H1 (cell line): ENCODE data around the gene SUSD6. TPM values are rescaled to one million over a fixed set of nuclear protein-coding genes. Genes with fewer than 3 reads are reported as not detected.
A peak's percentile ranks its signal among the peaks of the same experiment; 100 is the strongest.

Experiments used
- CTCF ChIA-PET: fragments of 300-600 bp; sonication (Branson Sonifier 250); formaldehyde crosslinking; loops from one replicate; lab custom pipeline; 2021; ENCODE audit not compliant: partially characterized antibody; lab: Charles Lee
- POLR2A ChIA-PET: fragments of 300-600 bp; sonication (Branson Sonifier 250); formaldehyde crosslinking; loops from one replicate; lab custom pipeline; 2021; ENCODE audit warnings: inconsistent platforms; ENCODE audit not compliant: partially characterized antibody; lab: Charles Lee
- DNase-seq, 2 experiments: peaks; one replicate each; pipeline versions ENCODE4 v3.0.0 to v3.0.0-alpha.2; 2010 to 2022; ENCODE audit warnings: low spot score in 2 of 2, low read depth in 1 of 2, mixed read lengths in 1 of 2
- FAIRE-seq: peaks from 2 replicates; lab custom pipeline; 2011; peaks lifted over from hg19 to GRCh38; lab: Jason Lieb, UNC
- H2AFZ ChIP-seq: 2 replicates; pipeline ENCODE4 v1.8.1; 2012; ENCODE audit warnings: low read length, inconsistent platforms
- H2AK5ac ChIP-seq: 2 replicates; pipeline ENCODE4 v1.6.1; 2013; ENCODE audit warnings: low read depth, low read length
- H2BK120ac ChIP-seq: replicated peaks from 2 replicates; pipeline ENCODE3; 2013; ENCODE audit warnings: low read depth, low read length, inconsistent platforms
- H2BK12ac ChIP-seq: 2 replicates; pipeline ENCODE4 v1.6.1; 2013; ENCODE audit warnings: low read depth, low read length
- H2BK15ac ChIP-seq: 2 replicates; pipeline ENCODE4 v1.6.1; 2013; ENCODE audit warnings: low read length
- H2BK20ac ChIP-seq: 2 replicates; pipeline ENCODE4 v1.6.1; 2013; ENCODE audit warnings: low read length
- H2BK5ac ChIP-seq: 2 replicates; pipeline ENCODE4 v1.6.1; 2013; ENCODE audit warnings: low read depth, low read length
- H3K14ac ChIP-seq: 2 replicates; pipeline ENCODE4 v1.6.1; 2013; ENCODE audit warnings: inconsistent platforms; ENCODE audit not compliant: insufficient read length
- H3K18ac ChIP-seq: 2 replicates; pipeline ENCODE4 v1.6.1; 2013; ENCODE audit warnings: low read length; ENCODE audit errors: extremely low read depth
- H3K23ac ChIP-seq: 2 replicates; pipeline ENCODE4 v1.6.1; 2013; ENCODE audit warnings: inconsistent platforms; ENCODE audit not compliant: insufficient read length
- H3K23me2 ChIP-seq: 2 replicates; pipeline ENCODE4 v1.6.1; 2013; ENCODE audit warnings: low read depth, low read length
- H3K27ac ChIP-seq: 2 replicates; pipeline ENCODE4 v1.6.1; 2011; ENCODE audit warnings: low read depth, low read length, inconsistent platforms
- H3K27me3 ChIP-seq, 4 experiments: replicated peaks in 1 of 4; 1 replicate in 1 of 4; 2 replicates in 3 of 4; pipeline versions ENCODE4 v1.6.1 to v1.8.1; 2011 to 2013; ENCODE audit warnings: low read length in 3 of 4, mild to moderate bottlenecking in 3 of 4, inconsistent platforms in 2 of 4, mixed read lengths in 2 of 4, moderate library complexity in 1 of 4; ENCODE audit not compliant: control insufficient read depth in 3 of 4, insufficient read depth in 3 of 4; ENCODE audit errors: extremely low read depth in 1 of 4
- H3K36me3 ChIP-seq, 4 experiments: 2 replicates each; pipeline versions ENCODE4 v1.6.1 to v1.8.1; 2011 to 2013; ENCODE audit warnings: mild to moderate bottlenecking in 4 of 4, low read length in 3 of 4, moderate library complexity in 2 of 4, control low read depth in 1 of 4, inconsistent platforms in 1 of 4; ENCODE audit not compliant: insufficient read depth in 4 of 4, control insufficient read depth in 2 of 4
- H3K4ac ChIP-seq: replicated peaks from 2 replicates; pipeline ENCODE3; 2013; ENCODE audit warnings: low read length, low read depth, mixed read lengths, inconsistent platforms; ENCODE audit not compliant: insufficient read length
- H3K4me1 ChIP-seq, 4 experiments: replicated peaks in 1 of 4; 1 replicate in 1 of 4; 2 replicates in 3 of 4; pipeline versions ENCODE4 v1.6.1 to v1.8.1; 2011 to 2013; ENCODE audit warnings: low read length in 3 of 4, inconsistent platforms in 2 of 4, mixed read lengths in 1 of 4; ENCODE audit not compliant: insufficient read depth in 4 of 4, control insufficient read depth in 3 of 4
- H3K4me2 ChIP-seq, 2 experiments: 2 replicates each; pipeline versions ENCODE4 v1.6.1 to v1.8.1; 2011 to 2013; ENCODE audit warnings: low read depth in 2 of 2, low read length in 2 of 2, control low read depth in 1 of 2, inconsistent platforms in 1 of 2, mild to moderate bottlenecking in 1 of 2; ENCODE audit not compliant: insufficient read depth in 1 of 2
- H3K4me3 ChIP-seq, 4 experiments: fragments of 200-600, 300-600 bp in 1 of 4; sonication (generic), shearing (Covaris generic), sonication (Bioruptor Twin) in 1 of 4; 2 replicates each; pipeline versions ENCODE4 v1.5.1 to v1.8.1; 2011 to 2016; ENCODE audit warnings: low read length in 4 of 4, low read depth in 3 of 4, control low read depth in 2 of 4, inconsistent platforms in 2 of 4, mild to moderate bottlenecking in 2 of 4, mixed read lengths in 1 of 4, moderate library complexity in 1 of 4; ENCODE audit not compliant: insufficient read depth in 2 of 4; ENCODE audit errors: extremely low read depth in 1 of 4
- H3K56ac ChIP-seq: replicated peaks from 2 replicates; pipeline ENCODE3; 2013; ENCODE audit warnings: low read depth, mild to moderate bottlenecking, mixed read lengths, low read length, inconsistent platforms; ENCODE audit not compliant: insufficient read length
- H3K79me1 ChIP-seq: 2 replicates; pipeline ENCODE4 v1.6.1; 2013; ENCODE audit warnings: low read depth, low read length, control low read depth
- H3K79me2 ChIP-seq, 2 experiments: 2 replicates each; pipeline versions ENCODE4 v1.6.1 to v1.8.1; 2012 to 2013; ENCODE audit warnings: low read length in 2 of 2, mild to moderate bottlenecking in 2 of 2, inconsistent platforms in 1 of 2; ENCODE audit not compliant: insufficient read depth in 2 of 2, control insufficient read depth in 1 of 2
- H3K9ac ChIP-seq, 4 experiments: replicated peaks in 1 of 4; 1 replicate in 1 of 4; 2 replicates in 3 of 4; pipeline versions ENCODE4 v1.6.1 to v1.8.1; 2011 to 2013; ENCODE audit warnings: low read depth in 3 of 4, low read length in 3 of 4, control low read depth in 2 of 4, mild to moderate bottlenecking in 2 of 4, moderate library complexity in 2 of 4, inconsistent platforms in 1 of 4; ENCODE audit errors: extremely low read depth in 1 of 4
- H3K9me3 ChIP-seq, 2 experiments: 2 replicates each; pipeline versions ENCODE4 v1.6.1 to v1.8.1; 2012 to 2013; ENCODE audit warnings: mild to moderate bottlenecking in 2 of 2, moderate library complexity in 2 of 2, control low read depth in 1 of 2, inconsistent platforms in 1 of 2, low read depth in 1 of 2, low read length in 1 of 2, mixed read lengths in 1 of 2; ENCODE audit not compliant: insufficient read depth in 2 of 2
- H4K20me1 ChIP-seq, 2 experiments: replicated peaks in 1 of 2; 2 replicates each; pipeline versions ENCODE3 to v1.8.1; 2011 to 2013; ENCODE audit warnings: inconsistent platforms in 2 of 2, low read length in 2 of 2, mild to moderate bottlenecking in 1 of 2; ENCODE audit not compliant: insufficient read depth in 2 of 2, control insufficient read depth in 1 of 2
- H4K5ac ChIP-seq: 2 replicates; pipeline ENCODE4 v1.6.1; 2013; ENCODE audit warnings: low read length, low read depth, mixed read lengths, inconsistent platforms; ENCODE audit not compliant: insufficient read length
- H4K8ac ChIP-seq: 2 replicates; pipeline ENCODE4 v1.8.0; 2013; ENCODE audit warnings: mild to moderate bottlenecking, moderate library complexity, low read length, inconsistent platforms; ENCODE audit not compliant: insufficient read depth; ENCODE audit errors: extremely low read depth
- H4K91ac ChIP-seq: replicated peaks from 2 replicates; pipeline ENCODE3; 2013; ENCODE audit warnings: low read length, mixed read lengths, inconsistent platforms; ENCODE audit not compliant: insufficient read length
- ASH2L ChIP-seq: fragments of 200-600, 300-600 bp; sonication (generic); IDR thresholded peaks from one replicate; pipeline ENCODE4 v1.7.1; 2017; ENCODE audit warnings: low read length
- BACH1 ChIP-seq: IDR thresholded peaks from 2 replicates; pipeline ENCODE4 v1.6.1; 2012; ENCODE audit warnings: low read length, improper control_type of control experiment
- CREB1 ChIP-seq: IDR thresholded peaks from 2 replicates; pipeline ENCODE4 v1.6.1; 2012; ENCODE audit warnings: inconsistent platforms
- CTBP2 ChIP-seq: IDR thresholded peaks from 2 replicates; pipeline ENCODE4 v1.7.0; 2011; ENCODE audit warnings: borderline replicate concordance, mild to moderate bottlenecking, moderate library complexity, mixed read lengths, low read length; ENCODE audit not compliant: insufficient read depth, insufficient read length
- E2F6 ChIP-seq: IDR thresholded peaks from 2 replicates; pipeline ENCODE4 v1.6.1; 2012; ENCODE audit warnings: inconsistent platforms
- EP300 ChIP-seq, 2 experiments: IDR thresholded peaks; 1 replicate in 1 of 2; 2 replicates in 1 of 2; pipeline ENCODE4 v1.6.1; 2011 to 2012; ENCODE audit warnings: low read depth in 2 of 2, low read length in 2 of 2, mild to moderate bottlenecking in 2 of 2, borderline replicate concordance in 1 of 2, inconsistent platforms in 1 of 2, moderate library complexity in 1 of 2
- KDM1A ChIP-seq: fragments of 200-600, 300-600 bp; sonication (generic); IDR thresholded peaks from 2 replicates; pipeline ENCODE4 v1.7.1; 2016; ENCODE audit warnings: mild to moderate bottlenecking, low read length, borderline replicate concordance
- MAFK ChIP-seq: IDR thresholded peaks from 2 replicates; pipeline ENCODE4 v1.6.1; 2012; ENCODE audit warnings: low read depth, mild to moderate bottlenecking, improper control_type of control experiment, low read length
- POLR2A ChIP-seq, 2 experiments: IDR thresholded peaks; 1 replicate in 1 of 2; 2 replicates in 1 of 2; pipeline ENCODE4 v1.6.1; 2011; ENCODE audit warnings: low read depth in 2 of 2, low read length in 2 of 2, mild to moderate bottlenecking in 2 of 2; ENCODE audit errors: control extremely low read depth in 1 of 2
- POU5F1 ChIP-seq: IDR thresholded peaks from 2 replicates; pipeline ENCODE4 v1.6.1; 2011; ENCODE audit warnings: low read depth, mild to moderate bottlenecking, low read length, moderate library complexity
- RFX5 ChIP-seq: IDR thresholded peaks from 2 replicates; pipeline ENCODE4 v1.6.1; 2011; ENCODE audit warnings: low read depth, low read length, improper control_type of control experiment, borderline replicate concordance
- RXRA ChIP-seq: IDR thresholded peaks from 2 replicates; pipeline ENCODE4 v1.6.1; 2011; ENCODE audit warnings: low read depth, mild to moderate bottlenecking, low read length, moderate library complexity; ENCODE audit not compliant: insufficient read depth
- WGBS, 2 experiments: shearing (Covaris generic) in 1 of 2; methylation state at CpG; one replicate each; pipeline versions ENCODE4 v1.1.6 to v1.1.7; 2013 to 2015; ENCODE audit warnings: low lambda C conversion rate in 2 of 2, mixed read lengths in 2 of 2, inconsistent platforms in 1 of 2, low coverage in 1 of 2, missing lambda C conversion rate in 1 of 2; ENCODE audit not compliant: insufficient replicate concordance in 2 of 2, insufficient coverage in 1 of 2, insufficient read length in 1 of 2; ENCODE audit errors: extremely low coverage in 1 of 2, missing lambda C conversion rate in 1 of 2; 5-methylcytosine and 5-hydroxymethylcytosine counted together
- polyA plus RNA-seq, 7 experiments: library from polyadenylated mRNA; depleted of rRNA in 3 of 7; stranded (reverse) in 5 of 7; unstranded in 2 of 7; fragments of >200 nt in 5 of 7; fragments of 200-250 nt in 2 of 7; gene quantifications; 1 replicate in 5 of 7; 2 replicates in 1 of 7; 4 replicates in 1 of 7; pipeline versions ENCODE4 v1.2.1 to v1.2.3, GENCODE V29; 2011 to 2013; ENCODE audit warnings: missing spikeins in 2 of 7, mixed read lengths in 2 of 7
- total RNA-seq: library from RNA; stranded (reverse); fragmentation: NEBNext Ultra II Directional; extraction: Animal tissue kit (Norgen Biotek cat#: 25700); gene quantifications from 2 replicates; pipeline ENCODE4 v1.2.1, GENCODE V29; 2021

Gene SUSD6
- total and polyA plus RNA-seq, 2 of the 8 experiments (the other 6 are each of a cell fraction or from before 2014, with no cell fraction given), result 3.0 to 3.8 TPM

GRCh38 chr14:69694730-69695281 lies 83.4 kb downstream of the SUSD6 start:
- Histone ChIP-seq H3K4ac (no peak overlapping the region), H3K79me2 (no peaks in the 10 kb centered on the region), H2BK20ac (no peak overlapping the region), H3K56ac (no peak overlapping the region), H4K20me1 (no peaks in the 10 kb centered on the region), H3K14ac (no peak overlapping the region), H2BK5ac (no peak overlapping the region), H3K79me1 (no peaks in the 10 kb centered on the region), H3K27ac (no peak overlapping the region), H3K4me3 (no peak overlapping the region), H2BK120ac (no peak overlapping the region), H2BK15ac (no peak overlapping the region), H4K8ac (no peak overlapping the region), H3K23me2 (no peaks in the 10 kb centered on the region), H3K36me3 (no peaks in the 10 kb centered on the region), H4K5ac (no peak overlapping the region), H4K91ac (no peak overlapping the region), H2AFZ (no peak overlapping the region), H3K9ac (no peak overlapping the region), H2AK5ac (no peak overlapping the region), H2BK12ac (0 out of 2 replicates have a peak overlapping the region, but pooled peaks have one; percentile 28), H3K4me2 (no peak overlapping the region), H3K9me3 (no peaks in the 10 kb centered on the region), H3K27me3 (no peaks in the 10 kb centered on the region), H3K18ac (no peak overlapping the region), H3K4me1 (peaks cover 2 to 19% (median 10%) of the 10 kb centered on the region in 4 experiments; a peak in 4 of 7 replicates), H3K23ac (no peak overlapping the region)
- WGBS, 2 experiments, result 86% methylated on average over 5 of the region's 5 CpGs; no CpG with 5 or more reads in 1 of the 2 experiments
- CTCF ChIA-PET, result interaction anchor here (1.1 kb wide), 1 partner anchor 13 kb away, joined by 3 read pairs; no protein-coding TSS in a partner anchor
- DNase-seq, result no peak
- POLR2A ChIA-PET, result interaction anchor here (1.0 kb wide), 1 partner anchor 10 kb away, joined by 4 read pairs; no protein-coding TSS in a partner anchor
- FAIRE-seq, result no peak
- TF ChIP-seq E2F6 (no peak), KDM1A (no peak), CTBP2 (no peak), ASH2L (no peak), POLR2A (IDR thresholded peaks at IDR 0.05; ENCODE audit: control extremely low read depth in 1 of 2, low read depth in 2 of 2, low read length in 2 of 2) (no peak), CREB1 (no peak), POU5F1 (no peak), MAFK (no peak), BACH1 (no peak), RXRA (no peak), EP300 (IDR thresholded peaks at IDR 0.05; ENCODE audit: borderline replicate concordance in 1 of 2, low read depth in 2 of 2, low read length in 2 of 2) (no peak), RFX5 (no peak)
